ENCODE measurements around the gene ATP9A.
"Not testable (repeated sequence)": the region's sequence is repeated elsewhere in the genome, so short reads cannot be mapped to it uniquely, and the experiment has no call there.

The ATP9A gene

GRCh38 chr20:51687630-51688029, 80.6 kb downstream of the ATP9A start:
- intact Hi-C loops (cut with DNase I), result no loop called here
- DNase-seq, result no peak

GRCh38 chr20:51687108-51687507, 81.1 kb downstream of the ATP9A start:
- no peak for DNase-seq

GRCh38 chr20:51685494-51685893, 82.7 kb downstream of the ATP9A start:
- intact Hi-C loops (cut with DNase I), result not testable (repeated sequence)

More at GRCh38 chr20:51687108-51687507, 81.1 kb downstream of the ATP9A start:
- intact Hi-C loops (cut with DNase I), result no loop called here

GRCh38 chr20:51680067-51680749, 88.0 kb downstream of the ATP9A start:
- intact Hi-C loops (cut with DNase I), result no loop called here

More at GRCh38 chr20:51685494-51685893, 82.7 kb downstream of the ATP9A start:
- not testable (repeated sequence) for DNase-seq

GRCh38 chr20:51679254-51679921, 88.8 kb downstream of the ATP9A start:
- DNase-seq, result no peak
- intact Hi-C loops (cut with DNase I), result loop anchor here (10.0 kb wide), 1 partner anchor 55 kb away; no protein-coding TSS in a partner anchor

More at GRCh38 chr20:51680067-51680749, 88.0 kb downstream of the ATP9A start:
- no peak for DNase-seq

- intact Hi-C loops (cut with DNase I), result loop anchor here (10.0 kb wide), 1 partner anchor 57 kb away; no protein-coding TSS in a partner anchor
- peak; percentile 68 to 92 (median 84) for DNase-seq
Observed at GRCh38 chr20:51678026-51678697, 90.0 kb downstream of the ATP9A start.

- intact Hi-C loops (cut with DNase I), result no loop called here
- DNase-seq, result no peak
Observed at GRCh38 chr20:51668947-51669346, 99.2 kb downstream of the ATP9A start.

- no peak for DNase-seq
- intact Hi-C loops (cut with DNase I), result no loop called here
Observed at GRCh38 chr20:51668515-51668914, 99.7 kb downstream of the ATP9A start.

GRCh38 chr20:51667491-51667890, 100.7 kb downstream of the ATP9A start:
- intact Hi-C loops (cut with DNase I), result no loop called here
- DNase-seq, result no peak

GRCh38 chr20:51667002-51667408, 101.2 kb downstream of the ATP9A start:
- intact Hi-C loops (cut with DNase I), result no loop called here
- DNase-seq, result no peak

GRCh38 chr20:51666126-51666525, 102.1 kb downstream of the ATP9A start:
- intact Hi-C loops (cut with DNase I), result no loop called here
- no peak for DNase-seq

- intact Hi-C loops (cut with DNase I), result no loop called here
- no peak for DNase-seq
Observed at GRCh38 chr20:51665543-51666118, 102.6 kb downstream of the ATP9A start.

- intact Hi-C loops (cut with DNase I), result no loop called here
- peak in 10 of 42 donors; percentile 22 to 69 (median 30) for DNase-seq
Observed at GRCh38 chr20:51661609-51662178, 106.5 kb downstream of the ATP9A start.

- no peak for DNase-seq
- intact Hi-C loops (cut with DNase I), result no loop called here
Observed at GRCh38 chr20:51660672-51661608, 107.2 kb downstream of the ATP9A start.

GRCh38 chr20:51659491-51660050, 108.6 kb downstream of the ATP9A start:
- intact Hi-C loops (cut with DNase I), result no loop called here
- DNase-seq, result no peak

- intact Hi-C loops (cut with DNase I), result no loop called here
- DNase-seq, result no peak
Observed at GRCh38 chr20:51656726-51657260, 111.4 kb downstream of the ATP9A start.

GRCh38 chr20:51656089-51656488, 112.1 kb downstream of the ATP9A start:
- DNase-seq, result peak in 4 of 42 donors; percentile 26 to 56 (median 46)
- intact Hi-C loops (cut with DNase I), result not testable (repeated sequence)

GRCh38 chr20:51654495-51654894, 113.7 kb downstream of the ATP9A start:
- no peak for DNase-seq
- intact Hi-C loops (cut with DNase I), result no loop called here
